Stimulated activated CD4-positive, alpha-beta T cell treated with anti-CD3 and anti-CD28 coated beads, Interleukin-4, amount 100 ng/mL, for 48 hours (primary cell): ENCODE measurements around the gene B3GALT4.
"Not testable (repeated sequence)": the region's sequence is repeated elsewhere in the genome, so short reads cannot be mapped to it uniquely, and the experiment has no call there.

Experiments
- DNase-seq, 2 donors: peaks; one replicate each; pipeline ENCODE4 v3.0.0-alpha.2; 2020; ENCODE audit warnings: low read depth in 2 of 2

The B3GALT4 gene

DNA sequence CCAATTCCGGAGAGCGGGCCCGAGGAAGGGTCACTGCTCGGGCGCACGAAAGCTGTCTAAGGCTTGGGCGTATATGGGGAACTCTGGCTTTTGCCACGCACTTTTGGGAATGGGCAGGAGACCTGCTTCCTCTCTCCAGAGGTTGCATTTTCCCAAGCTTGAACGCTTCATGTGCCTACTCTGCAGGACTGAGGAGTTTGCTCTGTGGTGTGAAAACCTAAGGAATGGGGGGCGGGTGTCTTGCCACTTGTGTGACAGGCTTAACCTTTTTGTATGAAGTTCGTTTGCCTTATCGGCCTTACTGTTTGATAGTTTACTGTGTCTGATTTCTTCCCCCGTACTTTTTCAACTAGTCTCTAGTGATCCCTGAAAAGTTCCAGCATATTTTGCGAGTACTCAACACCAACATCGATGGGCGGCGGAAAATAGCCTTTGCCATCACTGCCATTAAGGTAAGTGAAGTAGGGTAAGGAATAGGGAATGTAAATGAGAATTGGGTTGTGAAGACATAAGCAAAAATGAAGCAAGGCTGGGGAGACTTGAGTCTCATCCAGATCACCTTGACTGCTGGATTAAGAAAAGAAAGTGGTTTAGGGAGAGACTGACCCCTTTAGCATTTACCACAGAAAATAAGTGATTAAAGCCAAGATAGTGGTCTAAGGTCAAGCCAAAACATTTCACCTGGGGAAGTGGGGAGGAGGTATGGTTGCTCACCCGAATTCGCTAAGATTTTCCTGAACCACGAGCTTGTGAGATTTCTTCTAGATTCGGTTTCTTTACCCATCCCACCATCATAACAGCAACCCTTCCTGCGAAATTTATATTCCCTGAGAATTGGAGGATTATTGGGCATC lies 4.4 kb upstream of the B3GALT4 start:
- DNase-seq = no peak

DNA sequence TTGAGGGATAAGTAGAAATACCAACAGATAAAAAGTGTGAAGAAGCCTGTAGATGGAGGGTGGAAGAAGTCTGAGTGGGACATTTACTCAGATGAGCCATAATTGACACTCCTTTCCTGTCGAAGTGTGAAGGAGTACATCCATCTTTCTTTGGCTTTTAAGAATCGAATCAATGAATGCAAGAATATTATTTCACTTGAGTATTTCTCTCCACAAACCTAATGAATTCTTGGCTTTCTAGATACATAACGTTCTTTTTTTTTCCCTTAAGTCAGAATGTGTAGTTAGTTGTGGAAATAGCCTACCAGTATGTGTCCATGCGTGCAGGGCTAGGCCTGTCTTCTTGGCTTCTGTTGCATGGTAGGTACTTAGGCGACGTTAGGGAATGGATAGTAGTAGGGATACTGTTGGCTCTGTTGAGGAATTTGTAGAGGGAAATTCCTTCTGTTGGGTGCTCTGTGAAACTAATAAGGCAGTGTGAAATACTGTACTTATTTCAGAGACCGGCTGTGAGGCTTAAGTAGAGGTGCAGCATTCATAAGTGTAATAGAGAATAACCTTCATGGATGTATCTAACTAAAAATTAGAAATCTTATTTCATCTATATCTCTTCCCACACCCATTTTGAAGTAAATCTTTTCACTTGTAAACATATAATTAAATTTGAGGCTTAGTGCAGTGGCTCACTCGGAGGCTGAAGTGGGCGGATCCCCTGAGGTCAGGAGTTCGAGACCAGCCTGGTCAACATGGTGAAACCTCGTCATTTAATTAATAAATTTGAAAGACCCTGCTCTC lies 3.6 kb upstream of the B3GALT4 start:
- no peak for DNase-seq

DNA sequence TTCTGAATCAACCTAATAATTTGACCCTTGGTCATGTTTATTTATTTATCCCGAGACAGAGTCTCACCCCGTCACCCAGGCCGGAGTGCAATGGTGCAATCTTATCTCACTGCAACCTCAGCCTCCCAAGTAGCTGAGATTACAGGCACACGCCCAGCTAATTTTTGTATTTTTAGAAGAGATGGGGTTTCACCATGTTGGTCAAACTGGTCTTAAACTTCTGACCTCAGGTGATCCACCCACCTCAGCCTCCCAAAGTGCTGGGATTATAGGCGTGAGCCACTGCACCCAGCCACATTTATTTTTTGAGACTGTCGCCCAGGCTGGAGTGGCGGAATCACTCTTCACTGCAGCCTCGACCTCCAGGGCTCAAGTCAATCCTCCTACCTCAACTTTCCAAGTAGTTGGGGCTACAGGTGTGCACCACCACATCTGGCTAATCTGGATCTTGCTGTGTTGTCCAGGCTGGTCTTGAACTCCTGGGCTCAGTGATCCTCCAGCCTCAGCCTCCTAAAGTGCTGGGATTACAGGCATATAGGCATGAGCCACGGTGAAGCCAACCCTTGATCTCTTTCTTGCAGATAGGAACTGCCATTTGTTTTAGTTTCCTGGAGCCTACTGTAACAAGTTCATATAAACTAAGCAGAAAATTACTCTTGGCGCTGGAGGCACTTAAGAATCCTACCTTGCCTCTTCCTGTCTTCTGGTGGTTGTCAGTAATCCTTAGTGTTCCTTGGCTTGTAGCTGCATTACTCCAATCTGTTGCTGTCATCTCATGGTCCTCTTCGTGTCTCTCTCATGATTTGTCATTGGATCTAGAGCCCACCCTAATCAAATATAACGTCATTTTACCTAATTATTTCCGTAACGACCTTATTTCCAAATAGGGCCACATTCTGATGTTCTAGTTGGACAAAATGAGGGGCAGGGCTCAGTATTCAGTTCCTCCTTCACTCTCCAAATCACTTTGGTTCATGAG lies 2.7 kb upstream of the B3GALT4 start:
- no peak for DNase-seq

DNA sequence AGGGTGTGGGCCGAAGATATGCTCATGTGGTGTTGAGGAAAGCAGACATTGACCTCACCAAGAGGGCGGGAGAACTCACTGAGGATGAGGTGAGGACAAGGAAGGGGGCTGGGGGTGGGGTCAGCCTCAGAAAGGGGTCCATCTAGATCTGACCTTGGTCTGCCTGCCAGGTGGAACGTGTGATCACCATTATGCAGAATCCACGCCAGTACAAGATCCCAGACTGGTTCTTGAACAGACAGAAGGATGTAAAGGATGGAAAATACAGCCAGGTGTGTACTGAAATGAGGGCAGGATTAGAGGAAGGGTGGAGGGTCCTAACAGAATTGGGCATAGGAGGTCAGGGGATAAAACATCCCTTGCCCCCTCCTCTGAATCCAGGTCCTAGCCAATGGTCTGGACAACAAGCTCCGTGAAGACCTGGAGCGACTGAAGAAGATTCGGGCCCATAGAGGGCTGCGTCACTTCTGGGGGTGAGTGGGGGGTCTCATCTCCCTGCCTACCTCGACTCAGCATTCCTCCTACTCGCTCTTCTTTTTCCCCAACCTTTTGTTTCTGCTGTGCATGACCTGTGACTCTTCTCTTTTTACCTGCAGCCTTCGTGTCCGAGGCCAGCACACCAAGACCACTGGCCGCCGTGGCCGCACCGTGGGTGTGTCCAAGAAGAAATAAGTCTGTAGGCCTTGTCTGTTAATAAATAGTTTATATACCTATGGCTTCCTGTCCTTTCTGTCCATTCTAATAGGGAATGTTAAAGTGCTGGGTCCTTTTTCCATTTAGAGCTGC lies 935 bp upstream of the B3GALT4 start:
- not testable (repeated sequence) for DNase-seq

DNA sequence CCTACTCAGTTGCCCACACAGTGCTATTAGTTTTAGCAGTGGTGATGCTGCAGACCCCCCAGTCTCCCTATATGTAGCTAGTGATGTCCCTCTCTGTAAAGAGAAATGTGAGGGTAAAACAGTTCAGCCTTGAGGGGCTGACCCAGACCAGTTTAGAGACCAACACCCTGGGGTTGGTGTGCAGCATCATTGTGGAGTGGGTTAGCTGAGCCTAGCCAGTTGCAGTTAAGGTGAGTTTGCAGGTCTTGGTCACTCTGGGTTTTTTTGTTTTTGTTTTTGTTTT lies 401 bp upstream of the B3GALT4 start:
- no peak for DNase-seq

DNA sequence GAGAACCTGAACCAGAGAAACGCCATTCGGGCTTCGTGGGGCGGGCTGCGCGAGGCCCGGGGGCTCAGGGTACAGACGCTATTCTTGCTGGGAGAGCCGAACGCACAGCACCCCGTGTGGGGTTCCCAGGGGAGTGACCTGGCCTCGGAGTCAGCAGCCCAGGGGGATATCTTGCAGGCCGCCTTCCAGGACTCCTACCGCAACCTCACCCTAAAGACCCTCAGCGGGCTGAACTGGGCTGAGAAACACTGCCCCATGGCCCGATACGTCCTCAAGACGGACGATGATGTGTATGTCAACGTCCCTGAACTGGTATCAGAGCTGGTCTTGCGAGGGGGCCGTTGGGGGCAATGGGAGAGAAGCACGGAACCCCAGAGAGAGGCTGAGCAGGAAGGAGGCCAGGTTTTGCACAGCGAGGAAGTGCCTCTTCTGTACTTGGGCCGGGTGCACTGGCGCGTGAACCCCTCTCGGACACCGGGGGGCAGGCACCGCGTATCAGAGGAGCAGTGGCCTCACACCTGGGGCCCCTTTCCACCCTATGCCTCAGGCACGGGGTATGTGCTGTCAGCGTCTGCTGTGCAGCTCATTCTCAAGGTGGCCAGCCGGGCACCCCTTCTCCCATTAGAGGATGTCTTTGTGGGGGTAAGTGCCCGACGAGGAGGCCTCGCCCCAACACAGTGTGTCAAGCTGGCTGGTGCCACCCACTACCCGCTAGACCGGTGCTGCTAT lies 904 bp downstream of the B3GALT4 start:
- no peak for DNase-seq

DNA sequence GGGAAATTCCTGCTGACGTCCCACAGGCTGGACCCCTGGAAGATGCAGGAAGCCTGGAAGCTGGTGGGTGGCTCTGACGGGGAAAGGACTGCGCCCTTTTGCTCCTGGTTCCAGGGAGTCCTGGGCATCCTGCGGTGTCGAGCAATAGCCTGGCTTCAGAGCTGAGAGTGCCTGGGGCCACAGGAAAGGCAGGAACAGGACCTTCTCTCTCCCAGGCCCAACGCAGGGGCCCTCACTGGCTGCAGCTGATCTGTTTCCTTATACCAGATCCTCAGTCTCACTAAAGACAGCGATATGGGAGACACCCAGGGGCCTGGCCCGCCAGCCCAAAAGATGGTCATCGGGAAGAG lies 1.4 kb downstream of the B3GALT4 start:
- no peak for DNase-seq

DNA sequence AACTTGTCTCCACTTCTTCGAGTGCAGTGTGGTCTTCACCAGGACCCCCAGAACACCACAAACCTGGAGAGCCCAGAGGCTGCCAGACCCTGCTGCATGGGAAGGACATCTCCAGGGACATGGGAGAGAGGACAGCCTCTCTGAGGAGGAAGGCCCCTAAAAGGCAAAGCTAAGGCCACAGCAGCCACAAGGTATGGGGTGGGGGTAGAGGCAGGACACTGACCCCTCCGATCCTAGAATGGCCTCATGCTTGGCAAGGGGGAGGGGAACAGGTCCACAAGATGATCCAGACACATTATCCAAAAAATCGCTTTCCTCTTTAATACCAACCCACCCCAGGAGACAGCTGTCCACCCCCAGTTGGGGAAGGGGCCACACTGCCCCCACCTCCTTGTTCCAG lies 1.9 kb downstream of the B3GALT4 start:
- no peak for DNase-seq

DNA sequence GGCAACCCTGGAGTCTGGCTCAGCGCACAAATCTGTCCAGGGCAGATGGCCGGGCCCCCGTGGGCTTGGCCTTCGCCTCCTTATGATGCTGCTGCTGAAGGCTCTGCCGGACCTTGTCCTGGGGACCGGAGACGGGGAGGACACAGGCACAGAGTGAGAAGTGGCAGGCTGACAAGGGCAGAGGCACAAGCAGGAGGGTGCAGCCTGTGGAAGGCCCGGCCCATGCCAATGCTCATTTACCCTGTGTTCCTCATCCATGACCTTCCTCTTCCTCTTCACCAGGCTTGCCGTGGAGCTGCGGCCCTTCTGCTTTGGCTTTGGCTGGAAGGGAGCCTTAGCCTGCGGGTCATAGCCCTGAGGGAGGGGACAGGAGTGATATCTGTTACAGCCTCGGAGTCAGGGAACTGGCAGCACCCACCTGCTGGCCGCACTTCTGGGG lies 2.4 kb downstream of the B3GALT4 start:
- no peak for DNase-seq

DNA sequence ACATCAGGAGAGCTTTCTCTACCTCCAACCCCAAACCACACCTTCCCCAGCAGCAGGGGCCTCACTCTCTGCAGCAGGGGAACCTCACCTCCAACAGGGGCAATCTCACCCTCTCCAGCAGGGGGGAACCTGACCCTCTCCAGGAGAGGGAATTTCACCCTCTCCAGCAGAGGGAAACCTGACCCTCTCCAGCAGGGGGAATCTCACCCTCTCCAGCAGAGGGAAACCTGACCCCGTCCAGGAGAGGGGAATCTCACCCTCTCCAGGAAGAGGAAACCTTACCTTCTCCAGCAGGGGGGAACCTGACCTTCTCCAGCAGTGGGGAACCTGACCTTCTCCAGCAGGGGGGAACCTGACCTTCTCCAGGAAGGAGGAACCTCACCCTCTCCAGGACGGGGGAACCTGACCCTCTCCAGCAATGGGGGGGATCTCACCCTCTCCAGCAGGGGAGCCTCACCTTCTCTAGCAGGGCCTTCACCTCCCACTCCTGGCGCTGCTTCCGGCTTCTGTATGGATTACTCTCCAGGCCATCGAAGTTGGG lies 3.1 kb downstream of the B3GALT4 start:
- no peak for DNase-seq

DNA sequence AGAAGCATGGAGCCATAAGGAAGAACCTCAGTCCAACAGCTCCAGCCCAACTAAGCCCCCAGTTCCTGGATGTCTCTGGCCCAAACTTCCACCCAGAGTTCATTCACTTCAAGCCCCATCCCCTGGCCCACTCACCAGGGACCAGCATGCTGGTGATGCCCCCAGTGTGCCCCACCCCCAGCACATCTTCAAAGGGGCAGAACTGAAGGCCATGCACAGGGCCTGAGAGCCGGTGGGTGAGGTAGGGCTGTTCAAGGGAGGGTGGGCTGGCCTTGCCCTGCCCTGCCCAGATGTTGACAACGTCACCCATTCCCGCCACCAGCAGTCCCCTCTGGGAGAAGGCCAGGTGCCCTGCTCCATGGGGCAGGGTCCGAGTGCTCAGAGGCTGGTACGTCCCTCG lies 3.6 kb downstream of the B3GALT4 start:
- no peak for DNase-seq

DNA sequence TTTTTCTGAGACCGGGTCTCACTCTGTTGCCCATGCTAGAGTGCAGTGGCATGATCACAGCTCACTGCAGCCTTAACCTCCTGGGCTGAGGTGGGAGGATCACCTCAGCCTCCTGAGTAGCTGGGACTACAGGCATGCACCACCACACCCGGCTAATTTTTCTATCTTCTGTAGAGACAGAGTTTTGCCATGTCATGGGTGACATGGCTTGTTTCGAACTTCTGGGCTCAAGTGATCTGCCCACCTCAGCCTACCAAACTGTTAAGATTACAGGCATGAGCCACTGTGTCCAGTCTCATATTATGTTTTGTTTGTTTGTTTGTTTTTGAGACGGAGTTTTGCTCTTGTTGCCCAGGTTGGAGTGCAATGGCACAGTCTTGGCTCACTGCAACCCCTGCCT lies 8.3 kb downstream of the B3GALT4 start:
- DNase-seq = not testable (repeated sequence)

DNA sequence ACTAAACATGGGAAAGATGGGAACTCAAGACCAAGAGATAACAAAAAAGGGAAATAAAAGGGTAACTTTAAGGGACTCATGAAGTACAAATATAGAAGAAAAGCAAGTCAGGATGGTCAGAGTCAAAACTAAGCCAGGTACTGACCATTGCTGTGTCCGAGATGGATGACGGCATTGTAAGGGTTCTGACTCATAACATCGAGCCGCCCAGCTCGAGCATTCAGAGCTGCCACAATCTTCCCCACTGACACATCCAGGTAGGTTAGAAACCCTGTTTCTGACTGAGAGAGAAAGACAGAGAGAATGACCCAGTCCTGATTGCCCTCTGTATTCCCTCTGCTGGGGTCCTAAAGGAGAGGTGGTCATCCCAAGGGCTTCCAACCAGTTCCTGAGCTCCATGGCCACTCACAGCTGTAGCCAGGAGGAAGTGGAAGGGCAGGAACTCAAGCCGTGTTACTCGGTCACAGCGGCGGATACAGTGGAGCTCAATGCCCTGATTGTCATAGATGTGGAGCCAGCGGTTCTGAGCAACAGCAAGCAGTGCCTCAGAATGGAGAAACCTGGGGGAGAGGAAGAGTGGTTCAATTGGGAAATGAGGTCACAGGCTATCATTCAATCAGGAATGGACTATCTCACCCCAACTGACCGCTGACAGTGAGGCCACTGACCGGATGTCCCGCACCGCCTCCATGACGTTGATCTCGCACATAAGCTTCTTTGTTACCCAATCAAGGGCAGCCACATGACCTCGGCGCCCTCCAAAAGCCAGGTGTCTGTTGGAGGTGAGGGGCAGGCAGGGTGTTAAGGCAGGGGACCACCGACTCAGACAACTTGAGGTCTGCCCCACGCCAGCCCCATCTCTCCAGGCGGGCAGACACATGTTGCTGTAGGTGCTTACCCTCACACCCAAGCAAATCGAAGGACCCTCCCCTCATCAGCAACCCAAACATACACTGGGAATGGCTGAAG lies 10.3 kb downstream of the B3GALT4 start:
- DNase-seq = no peak

DNA sequence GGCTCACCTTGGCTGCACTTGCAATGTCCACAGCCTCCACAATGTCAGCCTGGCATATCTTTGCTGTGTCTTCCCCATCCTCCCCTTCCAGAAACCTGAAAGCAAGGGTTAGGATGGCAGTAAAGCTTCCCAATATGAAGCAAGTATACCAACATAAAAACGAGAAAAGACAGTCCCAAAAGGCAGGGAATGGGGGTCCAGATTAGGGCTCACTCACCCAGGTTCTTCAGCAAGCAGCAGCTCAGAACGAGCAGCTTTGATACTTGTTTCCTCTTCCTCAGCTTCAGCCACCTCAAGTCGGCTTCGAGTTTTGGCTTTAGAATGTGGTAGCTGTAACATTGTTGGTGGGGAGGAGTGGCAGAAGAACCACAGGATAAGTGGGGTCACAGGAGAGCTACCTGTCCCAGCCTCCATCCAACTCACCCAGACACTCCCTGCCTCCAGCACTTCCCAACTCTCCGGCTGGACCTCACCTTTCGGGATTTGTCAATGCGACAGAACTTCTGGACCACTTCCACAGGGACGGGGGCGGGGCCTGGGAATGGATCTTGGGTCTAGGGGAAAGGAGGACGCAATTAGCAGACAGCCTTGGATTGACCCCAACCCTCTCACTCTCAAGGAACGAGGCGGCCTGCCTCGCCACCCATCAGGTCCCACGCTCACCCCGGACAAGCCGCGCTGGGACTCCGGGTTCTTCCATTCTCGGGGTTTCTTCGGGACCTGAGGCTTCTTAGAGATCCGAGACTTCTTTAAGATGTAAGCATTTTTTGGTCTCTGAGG lies 11.4 kb downstream of the B3GALT4 start:
- no peak for DNase-seq

DNA sequence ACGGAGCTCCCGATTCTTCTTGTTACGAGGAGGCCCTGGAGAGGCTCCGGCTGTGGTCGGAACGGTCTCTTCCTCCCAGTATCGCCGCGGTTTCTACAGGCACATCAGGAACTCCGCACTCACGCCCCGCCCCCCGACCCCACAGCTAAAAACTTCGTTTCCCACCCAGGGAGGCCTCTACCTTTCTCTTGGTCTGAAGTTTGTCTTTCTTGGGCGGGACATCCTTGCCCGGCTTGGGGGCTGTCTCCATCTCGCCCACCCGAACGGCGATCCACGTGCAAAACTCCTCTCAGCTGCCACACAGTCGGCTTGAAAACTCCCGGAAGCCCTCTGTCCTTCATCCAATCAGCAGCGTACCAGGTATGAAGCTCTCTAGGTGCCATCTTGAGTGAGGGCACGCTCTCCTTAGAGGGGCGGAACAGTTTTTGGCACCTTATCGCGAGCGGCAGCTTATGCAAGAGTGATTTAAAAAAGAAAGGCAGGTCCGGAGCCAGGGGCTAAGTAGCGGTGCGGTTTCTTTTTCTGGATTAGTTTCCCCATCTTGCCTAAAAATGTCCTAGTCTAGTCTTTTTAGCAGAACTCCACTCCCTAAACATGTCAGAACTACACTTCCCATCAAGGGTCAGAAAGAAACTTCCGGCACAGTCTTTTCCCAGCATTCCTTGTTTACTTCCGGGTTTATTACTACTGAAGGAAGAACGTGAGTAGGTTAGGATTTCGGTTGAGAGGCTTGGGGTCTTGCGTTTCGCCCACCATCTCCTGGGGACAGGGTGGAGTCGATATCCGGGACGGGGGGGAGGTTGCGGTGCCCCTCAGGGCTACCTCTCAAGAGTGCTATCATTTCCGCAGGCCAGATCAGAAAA lies 12.2 kb downstream of the B3GALT4 start, which contains the start of the genes PFDN6 and WDR46:
Gene PFDN6, plus strand, starts transcription at position 681 of the 863 bp plus-strand sequence. CDS start 256 bp downstream, outside the sequence.
Gene WDR46, minus strand, starts transcription at position 319 of the 863 bp plus-strand sequence. Its CDS starts 69 bp downstream, at position 250.
- peak; percentile 59 to 79 for DNase-seq

DNA sequence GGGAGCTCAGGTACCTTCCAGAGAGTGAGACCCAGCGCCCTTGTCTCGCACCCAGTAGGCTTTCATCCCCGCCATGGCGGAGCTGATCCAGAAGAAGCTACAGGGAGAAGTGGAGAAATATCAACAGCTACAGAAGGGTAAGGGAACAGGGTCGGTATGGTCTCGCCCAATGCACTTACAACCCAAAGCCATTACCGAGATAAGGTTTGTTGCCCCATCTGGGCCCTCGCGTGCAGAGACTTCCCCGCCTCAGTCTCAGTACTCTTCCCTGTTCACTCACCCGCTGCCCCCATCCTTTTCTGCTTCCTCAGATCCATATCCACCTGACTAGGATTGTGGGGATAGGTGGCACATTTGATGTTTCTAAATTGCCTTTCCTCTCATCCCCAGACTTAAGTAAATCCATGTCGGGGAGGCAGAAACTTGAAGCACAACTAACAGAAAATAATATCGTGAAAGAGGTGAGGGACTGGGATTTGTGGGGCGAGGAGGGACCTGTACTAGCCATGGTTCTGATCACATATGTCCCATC lies 12.9 kb downstream of the B3GALT4 start:
- no peak for DNase-seq

DNA sequence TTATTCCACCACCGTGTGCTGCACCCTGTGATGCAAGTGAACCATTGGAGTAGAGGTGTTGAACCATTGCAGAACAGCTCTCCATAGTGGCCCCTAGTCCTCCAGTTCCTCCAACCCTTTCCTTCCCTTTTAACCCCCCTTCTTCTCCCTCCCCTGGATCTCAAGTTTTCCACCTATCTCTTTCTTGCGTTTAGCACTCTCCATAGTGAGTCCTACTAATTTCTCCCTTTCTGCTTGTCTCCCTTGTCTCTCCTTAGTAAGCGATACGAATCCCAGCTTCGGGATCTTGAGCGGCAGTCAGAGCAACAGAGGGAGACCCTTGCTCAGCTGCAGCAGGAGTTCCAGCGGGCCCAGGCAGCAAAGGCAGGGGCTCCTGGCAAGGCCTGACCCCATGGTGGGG lies 13.5 kb downstream of the B3GALT4 start:
- no peak for DNase-seq
